ENCODE data around the gene TMEM100. TPM values are rescaled to one million over a fixed set of nuclear protein-coding genes. Genes with fewer than 3 reads are reported as not detected.
A peak's percentile ranks its signal among the peaks of the same experiment; 100 is the strongest.

Gene TMEM100
- total and polyA plus RNA-seq, 2 experiments from 2014 or later, result 0.39 TPM; not detected in 1

GRCh38 chr17:55758171-55758570 lies 35.5 kb upstream of the TMEM100 start:
- H3K4me3 ChIP-seq, result no peak overlapping the region
- H3K27ac ChIP-seq, result no peak overlapping the region
- no peaks in the 10 kb centered on the region for H3K27me3 ChIP-seq
- no peaks in the 10 kb centered on the region for H3K4me1 ChIP-seq (ENCODE audit: low read depth)
- no peak for DNase-seq (ENCODE audit: low read depth in 1 of 2, low spot score in 1 of 2)
- TF ChIP-seq CTCF (IDR thresholded peaks at IDR 0.05; ENCODE audit: low read depth, low read length), result no peak
- H3K9me3 ChIP-seq (ENCODE audit: low read depth), result no peaks in the 10 kb centered on the region
- H3K36me3 ChIP-seq, result no peaks in the 10 kb centered on the region

GRCh38 chr17:55757659-55758058 lies 35.0 kb upstream of the TMEM100 start:
- no peak overlapping the region for H3K27ac ChIP-seq
- H3K27me3 ChIP-seq, result no peaks in the 10 kb centered on the region
- H3K36me3 ChIP-seq, result no peaks in the 10 kb centered on the region
- no peaks in the 10 kb centered on the region for H3K9me3 ChIP-seq (ENCODE audit: low read depth)
- DNase-seq (ENCODE audit: low read depth in 1 of 2, low spot score in 1 of 2), result no peak
- no peak for TF ChIP-seq CTCF (IDR thresholded peaks at IDR 0.05; ENCODE audit: low read depth, low read length)
- H3K4me3 ChIP-seq, result no peak overlapping the region
- H3K4me1 ChIP-seq (ENCODE audit: low read depth), result no peaks in the 10 kb centered on the region

- no peaks in the 10 kb centered on the region for H3K36me3 ChIP-seq
- no peak for DNase-seq (ENCODE audit: low read depth in 1 of 2, low spot score in 1 of 2)
- H3K27ac ChIP-seq, result no peak overlapping the region
- peaks cover 4% of the 10 kb centered on the region for H3K4me1 ChIP-seq (ENCODE audit: low read depth)
- no peak for TF ChIP-seq CTCF (IDR thresholded peaks at IDR 0.05; ENCODE audit: low read depth, low read length)
- H3K9me3 ChIP-seq (ENCODE audit: low read depth), result no peaks in the 10 kb centered on the region
- H3K4me3 ChIP-seq, result no peak overlapping the region
- no peaks in the 10 kb centered on the region for H3K27me3 ChIP-seq
These were observed 34.0 kb upstream of the TMEM100 start for GRCh38 chr17:55756689-55757088.

GRCh38 chr17:55751720-55752250 lies 29.1 kb upstream of the TMEM100 start:
- no peak for TF ChIP-seq CTCF (IDR thresholded peaks at IDR 0.05; ENCODE audit: low read depth, low read length)
- H3K27ac ChIP-seq, result peak overlapping the region; percentile 80
- peaks cover 6% of the 10 kb centered on the region for H3K4me1 ChIP-seq (ENCODE audit: low read depth)
- H3K27me3 ChIP-seq, result no peaks in the 10 kb centered on the region
- no peaks in the 10 kb centered on the region for H3K36me3 ChIP-seq
- H3K4me3 ChIP-seq, result peak overlapping the region; percentile 67
- H3K9me3 ChIP-seq (ENCODE audit: low read depth), result no peaks in the 10 kb centered on the region
- no peak for DNase-seq (ENCODE audit: low read depth in 1 of 2, low spot score in 1 of 2)

- no peaks in the 10 kb centered on the region for H3K36me3 ChIP-seq
- H3K27me3 ChIP-seq, result no peaks in the 10 kb centered on the region
- peak within 1 kb of the TSS; percentile 80 for H3K27ac ChIP-seq
- H3K9me3 ChIP-seq (ENCODE audit: low read depth), result no peaks in the 10 kb centered on the region
- H3K4me1 ChIP-seq (ENCODE audit: low read depth), result peaks cover 6% of the 10 kb centered on the region
- TF ChIP-seq CTCF (IDR thresholded peaks at IDR 0.05; ENCODE audit: low read depth, low read length), result peak; percentile 44
- peak; percentile 94 to 97 for DNase-seq (ENCODE audit: low read depth in 1 of 2, low spot score in 1 of 2)
- H3K4me3 ChIP-seq, result peak within 1 kb of the TSS; percentile 67
These were observed 28.3 kb upstream of the TMEM100 start, which contains the start of gene PCTP for GRCh38 chr17:55750750-55751657. Gene PCTP, plus strand, starts transcription at chr17:55751051. Its CDS starts 53 bp downstream, at chr17:55751104.
